GM19468 (cell line): ENCODE data around the gene OR10A6.

Experiments
- ATAC-seq: cut with Tn5 transposase; IDR thresholded peaks from one replicate; pipeline ENCODE4 v1.9.1; 2021; ENCODE audit warnings: mild to moderate bottlenecking, moderate library complexity, moderate number of reproducible peaks; ENCODE audit not compliant: unreplicated experiment; ENCODE audit errors: extremely low read depth

The OR10A6 gene, protein sequence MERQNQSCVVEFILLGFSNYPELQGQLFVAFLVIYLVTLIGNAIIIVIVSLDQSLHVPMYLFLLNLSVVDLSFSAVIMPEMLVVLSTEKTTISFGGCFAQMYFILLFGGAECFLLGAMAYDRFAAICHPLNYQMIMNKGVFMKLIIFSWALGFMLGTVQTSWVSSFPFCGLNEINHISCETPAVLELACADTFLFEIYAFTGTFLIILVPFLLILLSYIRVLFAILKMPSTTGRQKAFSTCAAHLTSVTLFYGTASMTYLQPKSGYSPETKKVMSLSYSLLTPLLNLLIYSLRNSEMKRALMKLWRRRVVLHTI

DNA sequence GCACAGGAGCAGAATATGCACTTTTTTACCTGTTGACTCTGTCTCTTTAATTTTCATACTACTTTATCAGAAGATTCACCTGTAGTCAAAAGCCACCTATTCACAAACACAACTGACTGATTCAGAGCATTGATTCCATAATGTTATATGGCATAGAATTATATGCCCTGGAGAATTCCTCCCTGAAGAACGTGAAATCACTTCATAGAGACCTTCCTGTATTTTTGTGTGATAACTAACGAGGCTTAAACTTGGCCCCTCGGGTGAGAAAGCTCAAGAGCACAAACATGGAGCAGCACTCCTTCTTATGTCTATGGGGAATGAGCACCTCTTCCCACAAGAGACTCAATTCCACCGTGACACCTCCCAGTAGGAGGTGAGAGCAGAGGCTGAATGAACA lies at the start of gene OR10A6:
OR10A6 (minus strand) TSS at position 101 of the 400 bp plus-strand sequence. CDS start 2,606 bp downstream, outside the sequence.
- no peak for ATAC-seq

DNA sequence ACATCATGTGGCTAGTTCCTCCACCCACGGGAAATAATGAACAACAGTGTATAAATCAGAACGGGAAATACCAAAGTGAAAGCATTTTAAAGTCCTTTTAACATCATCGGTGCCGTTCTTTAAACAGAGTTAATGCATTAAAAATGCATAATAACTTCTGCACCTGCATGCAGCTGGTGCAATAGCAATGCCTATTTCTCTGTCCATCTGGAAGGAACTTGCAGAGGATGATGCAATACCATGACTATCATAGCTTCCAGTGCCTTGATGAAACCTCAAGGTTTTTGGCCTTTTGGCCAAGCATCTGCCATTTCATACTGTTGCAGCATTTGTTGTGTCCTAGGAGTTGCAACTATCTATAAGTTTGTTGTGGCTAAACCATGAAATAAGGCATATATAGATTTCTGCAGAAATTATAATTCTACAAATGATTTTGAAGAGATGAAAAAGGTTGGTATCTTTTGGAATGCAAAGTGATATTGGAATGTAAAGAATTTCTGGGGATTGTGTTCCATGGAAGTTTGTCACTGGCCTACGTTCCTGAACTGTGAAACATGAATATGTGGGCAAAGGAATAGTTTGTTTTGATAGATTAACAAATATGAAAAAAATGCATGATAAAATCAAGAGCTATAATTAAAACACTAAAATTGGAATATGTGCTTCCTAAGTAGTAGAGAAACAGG lies 46.3 kb upstream of the OR10A6 start:
- no peak for ATAC-seq

DNA sequence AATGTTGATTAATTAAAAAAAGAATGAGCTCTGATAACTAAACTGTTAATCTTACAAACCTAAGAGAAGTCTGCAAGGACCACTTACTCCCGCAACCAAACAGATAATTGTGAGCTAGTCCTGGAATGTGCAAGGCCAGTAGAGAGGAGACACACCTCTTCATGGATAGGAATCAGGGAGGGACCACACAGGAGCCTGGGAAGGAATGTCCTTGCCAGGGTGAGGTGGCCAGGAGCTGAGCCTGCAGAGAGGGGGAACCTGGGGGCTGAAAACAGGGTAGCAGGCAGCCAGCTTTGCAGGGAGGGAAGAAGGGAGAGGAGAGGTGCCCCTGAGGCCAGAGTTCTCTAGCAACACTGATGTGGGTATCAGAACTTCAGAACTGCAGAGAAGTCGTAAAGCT lies 43.6 kb upstream of the OR10A6 start:
- no peak for ATAC-seq

DNA sequence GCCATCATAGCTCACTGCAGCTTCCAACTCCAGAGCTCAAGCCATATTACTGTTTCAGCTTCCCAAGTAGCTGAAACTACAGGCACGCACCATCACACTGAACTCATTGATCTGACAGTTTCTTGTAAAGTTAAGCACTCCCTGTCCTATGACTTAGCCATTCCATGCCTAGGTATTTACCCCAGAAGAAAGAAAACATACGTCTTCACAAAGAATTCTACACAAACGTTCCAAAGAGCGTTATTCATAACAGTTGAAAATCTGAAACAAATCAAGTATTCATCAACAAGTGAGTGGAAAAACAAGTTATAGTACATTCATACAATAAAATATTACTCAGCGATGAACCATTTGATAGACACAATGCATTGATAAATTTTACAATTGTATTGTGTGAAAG lies 41.9 kb upstream of the OR10A6 start:
- no peak for ATAC-seq

DNA sequence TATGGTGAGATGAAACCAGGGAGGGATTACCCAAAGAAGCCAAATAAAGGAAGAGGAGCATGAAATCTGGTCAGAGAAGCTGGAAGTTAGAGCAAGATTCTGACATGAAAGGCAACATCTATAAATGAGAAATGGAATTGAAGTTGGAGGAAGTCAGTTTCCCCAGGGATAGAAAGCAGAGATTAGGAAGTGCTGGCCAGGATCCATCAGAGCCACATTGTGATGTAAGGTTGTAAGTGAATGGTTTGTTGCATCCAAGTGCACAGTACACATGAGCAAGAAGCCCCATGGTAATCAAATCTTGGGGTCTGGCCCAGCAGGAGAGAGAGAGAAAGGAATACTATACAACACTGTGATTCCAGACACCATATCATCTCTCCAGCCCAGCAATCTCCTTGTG lies 40.8 kb upstream of the OR10A6 start:
- ATAC-seq = no peak

DNA sequence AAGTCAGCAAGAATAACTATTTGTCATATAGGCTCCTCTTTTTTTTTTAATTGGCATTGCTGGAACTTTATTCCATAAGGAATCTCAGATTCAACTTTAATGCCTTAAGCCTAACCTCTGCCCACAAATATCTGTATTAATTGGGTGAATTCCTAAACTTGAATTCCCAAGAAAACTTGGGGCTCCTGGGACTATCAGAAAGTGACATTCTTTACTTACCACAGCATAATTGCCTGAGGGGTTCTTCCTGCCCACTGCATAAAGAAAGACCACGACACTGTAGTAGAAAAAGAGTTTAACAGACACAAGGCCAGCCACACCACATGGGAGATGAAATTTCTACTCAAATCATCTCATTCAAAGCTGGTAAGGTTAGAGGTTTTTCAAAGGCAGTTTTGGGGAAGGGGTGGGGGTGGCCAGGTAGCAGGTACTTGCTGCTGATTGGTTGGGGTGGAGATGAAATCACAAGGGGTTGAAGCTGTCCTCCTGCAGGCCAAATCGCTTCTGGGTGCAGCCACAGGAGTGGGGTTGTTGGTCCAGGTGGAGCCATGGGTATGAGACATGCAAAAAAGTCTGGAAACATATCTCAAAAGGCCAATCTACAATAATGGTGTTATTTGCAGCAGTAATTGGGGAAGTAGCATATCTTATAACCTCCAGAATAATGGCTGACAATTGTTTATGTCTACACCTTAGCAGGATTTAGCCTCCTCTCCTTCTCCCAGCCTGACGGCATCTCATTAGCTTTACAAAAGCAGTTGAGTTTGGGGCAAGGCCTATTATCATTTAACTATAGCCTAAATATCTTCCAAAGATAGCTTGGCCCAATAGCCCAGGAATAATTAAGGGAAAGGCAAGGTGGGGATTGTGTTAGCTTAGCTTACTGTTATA lies 38.9 kb upstream of the OR10A6 start:
- no peak for ATAC-seq

DNA sequence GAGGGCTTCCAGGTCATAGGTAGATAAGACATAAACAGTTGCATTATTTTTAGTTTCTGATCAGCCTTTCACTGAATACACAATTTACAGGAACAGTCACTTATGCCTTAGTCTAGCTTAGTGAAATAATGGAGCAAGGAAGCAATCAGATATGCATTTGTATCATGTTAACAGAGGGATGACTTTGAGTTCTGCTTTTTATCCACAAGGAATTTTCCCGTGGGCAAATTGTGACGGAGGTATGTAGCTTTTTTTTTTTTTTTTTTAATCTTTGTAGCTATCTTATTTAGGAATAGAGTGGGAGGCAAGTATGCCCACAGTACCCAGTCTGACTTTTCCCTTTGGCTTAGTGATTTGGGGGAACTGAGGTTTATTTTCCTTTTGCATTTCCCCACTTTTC lies 37.6 kb upstream of the OR10A6 start:
- no peak for ATAC-seq

DNA sequence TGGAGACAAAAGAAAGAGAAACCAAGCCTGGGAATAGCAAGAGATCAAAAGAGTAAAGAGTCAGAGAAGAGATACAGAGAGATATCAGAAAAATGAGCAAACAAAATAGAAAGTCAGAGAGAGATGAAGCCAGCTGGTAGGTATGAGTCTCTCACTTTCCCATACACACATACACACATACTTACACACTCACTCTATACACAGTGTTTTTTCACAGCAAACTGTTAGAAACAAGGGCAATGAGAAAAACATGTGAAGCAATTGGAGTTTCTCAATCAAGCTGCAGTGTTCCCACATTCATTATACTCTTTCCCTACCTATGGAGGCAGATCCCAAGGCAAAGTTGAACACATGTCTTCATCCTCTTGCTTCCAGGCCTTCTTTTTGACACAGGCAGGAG lies 36.8 kb upstream of the OR10A6 start:
- ATAC-seq = no peak

DNA sequence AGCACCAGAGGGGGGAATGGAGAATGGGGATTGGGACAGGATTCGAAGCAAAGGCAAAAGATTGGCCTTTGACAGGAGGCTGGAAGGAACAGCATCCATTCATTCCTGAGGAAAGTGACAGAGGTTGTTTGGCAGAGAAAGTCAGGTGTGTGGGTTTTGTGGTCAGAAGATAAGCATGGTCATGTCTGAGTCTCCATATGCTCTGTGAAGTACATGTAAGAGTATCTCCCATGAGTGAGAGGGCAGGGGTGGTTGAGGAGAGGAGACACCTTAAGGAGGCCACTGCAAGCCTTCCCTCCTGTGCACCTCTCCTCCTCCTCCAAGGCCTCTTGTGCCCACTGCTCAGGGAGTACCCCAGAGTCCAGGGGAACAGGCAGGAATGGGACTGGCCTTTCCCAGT lies 36.0 kb upstream of the OR10A6 start:
- ATAC-seq = no peak

DNA sequence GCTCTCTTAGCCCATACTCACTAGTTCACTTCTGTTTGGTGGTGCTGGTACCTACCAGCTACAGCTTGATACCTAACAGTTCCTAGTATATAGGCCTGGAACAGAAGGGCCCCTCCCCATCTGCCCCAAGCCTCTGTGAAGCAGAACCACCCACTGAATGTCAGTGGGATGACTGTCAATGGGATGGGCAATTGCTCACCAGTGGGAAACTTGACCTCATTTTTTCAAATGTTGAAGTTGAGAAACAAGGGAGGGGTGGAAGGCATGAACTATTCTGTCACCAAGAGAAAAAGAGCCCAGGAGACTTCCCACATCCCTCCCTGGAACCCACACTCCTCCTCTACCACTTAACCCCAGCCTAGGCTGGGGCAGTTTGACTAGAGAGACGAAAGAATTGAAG lies 34.3 kb upstream of the OR10A6 start, which contains the start of gene NLRP10:
NLRP10 (minus strand) TSS at position 62 of the 400 bp plus-strand sequence. CDS start 1,952 bp downstream, outside the sequence.
- no peak for ATAC-seq

DNA sequence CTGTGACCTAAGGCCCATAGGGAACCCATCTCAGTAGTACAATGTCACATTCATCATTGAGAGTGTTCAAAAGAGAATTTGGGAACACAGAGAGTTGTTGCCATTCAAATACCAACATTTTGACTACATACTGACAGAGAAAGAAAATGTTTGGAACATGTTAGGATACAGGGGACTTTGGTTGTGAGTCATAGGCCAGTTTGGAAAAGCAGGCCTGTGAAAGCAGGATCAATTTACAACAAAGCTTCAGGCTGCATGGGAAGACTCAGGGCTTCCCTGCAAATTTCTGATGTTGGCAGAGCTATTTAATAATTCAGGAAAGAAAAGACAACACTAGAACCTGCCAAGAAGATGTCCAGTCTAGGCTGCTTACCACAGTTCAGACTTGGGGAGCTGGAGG lies 33.8 kb upstream of the OR10A6 start:
- ATAC-seq = no peak

DNA sequence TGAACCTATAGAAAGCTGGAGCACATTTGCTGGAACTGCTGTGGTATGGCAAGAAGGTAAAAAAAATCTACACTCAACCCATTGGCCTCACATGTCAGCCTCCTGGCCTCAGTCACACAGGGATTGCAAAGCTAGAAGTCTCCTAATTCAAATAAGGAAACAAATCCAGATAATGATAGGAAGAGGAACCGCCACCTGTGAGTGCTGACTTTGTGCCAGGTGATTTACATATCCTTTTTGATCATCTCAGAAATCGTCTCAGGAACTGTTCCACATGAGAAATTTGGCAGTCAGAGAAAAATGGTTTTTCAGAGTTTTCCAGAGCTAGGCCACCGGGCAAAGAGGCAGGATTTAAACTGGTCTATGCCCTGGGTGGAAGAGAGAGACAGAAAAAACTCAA lies 33.2 kb upstream of the OR10A6 start:
- no peak for ATAC-seq

DNA sequence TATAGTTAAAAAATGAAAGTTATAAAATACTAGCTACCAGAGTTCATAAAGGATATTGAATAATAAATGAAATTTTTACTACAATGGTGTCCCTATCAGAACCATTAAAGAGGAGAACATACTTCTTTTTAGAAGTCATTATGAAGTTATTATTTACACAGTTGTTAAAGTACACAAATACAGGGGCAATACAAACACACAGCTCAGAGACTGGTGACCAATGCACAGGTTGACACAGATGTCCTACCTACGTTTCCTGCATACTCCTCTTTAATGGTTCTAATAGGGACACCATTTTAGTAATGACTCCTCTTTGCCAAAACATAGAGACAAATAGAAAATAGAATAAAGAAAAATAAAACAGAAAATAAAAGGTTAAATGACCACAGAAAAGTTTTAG lies 24.1 kb upstream of the OR10A6 start:
- ATAC-seq = no peak

DNA sequence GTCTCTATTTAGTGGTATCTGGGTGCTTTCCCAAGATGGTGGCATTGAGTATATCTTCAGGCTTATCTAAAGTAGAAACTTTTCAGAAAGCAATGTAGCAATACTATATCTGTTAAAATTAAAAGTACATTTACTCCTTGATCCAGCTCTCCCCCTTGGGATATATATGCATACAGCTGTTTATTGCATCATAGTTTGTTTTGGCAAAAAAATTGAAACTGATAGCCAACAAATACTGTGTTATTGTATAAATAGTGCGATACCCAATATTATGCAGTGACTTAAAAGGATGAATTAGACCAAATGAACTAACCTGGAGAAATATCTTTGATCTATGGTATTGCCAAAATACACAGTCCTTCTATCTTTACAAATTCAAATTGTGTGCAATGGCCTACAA lies 18.9 kb upstream of the OR10A6 start:
- no peak for ATAC-seq

DNA sequence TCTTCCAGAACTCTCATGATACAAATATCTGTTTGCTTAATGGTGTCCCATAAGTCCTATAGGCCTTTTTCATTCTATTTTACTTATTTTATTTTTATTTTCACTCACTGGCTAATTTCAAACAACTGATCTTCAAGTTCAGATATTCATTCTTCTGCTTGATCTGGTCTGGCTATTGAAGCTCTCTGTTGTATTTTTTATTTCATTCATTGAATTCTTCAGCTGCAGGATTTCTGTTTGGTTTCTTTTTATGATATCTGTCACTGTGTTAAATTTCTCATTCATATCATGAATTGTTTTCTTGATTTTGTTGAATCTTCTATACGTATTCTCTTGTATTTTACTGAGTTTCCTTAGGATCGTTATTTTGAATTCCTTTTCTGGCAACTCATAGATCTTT lies 13.1 kb upstream of the OR10A6 start:
- ATAC-seq = no peak

DNA sequence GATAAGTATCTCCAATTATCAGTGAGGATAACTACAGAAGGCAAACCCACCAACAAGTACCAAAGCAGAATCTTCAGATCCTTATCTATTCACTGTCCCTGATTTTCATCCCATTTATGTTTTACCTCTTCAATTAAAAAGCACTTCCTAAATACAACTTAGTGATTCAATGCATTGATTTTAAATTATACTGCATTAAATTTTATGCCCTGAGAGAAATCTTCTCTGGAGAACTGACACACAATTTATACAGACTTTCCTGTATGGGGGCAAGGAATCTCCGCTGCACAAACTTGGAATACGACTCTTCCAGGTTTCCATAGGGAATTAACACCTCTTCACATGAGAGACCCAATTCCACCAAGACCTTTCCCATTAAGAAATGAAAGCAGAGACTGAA lies 10.5 kb upstream of the OR10A6 start, which contains the start of gene OR10A3:
OR10A3 (minus strand) TSS at position 101 of the 400 bp plus-strand sequence. CDS start 2,188 bp downstream, outside the sequence.
- ATAC-seq = no peak

DNA sequence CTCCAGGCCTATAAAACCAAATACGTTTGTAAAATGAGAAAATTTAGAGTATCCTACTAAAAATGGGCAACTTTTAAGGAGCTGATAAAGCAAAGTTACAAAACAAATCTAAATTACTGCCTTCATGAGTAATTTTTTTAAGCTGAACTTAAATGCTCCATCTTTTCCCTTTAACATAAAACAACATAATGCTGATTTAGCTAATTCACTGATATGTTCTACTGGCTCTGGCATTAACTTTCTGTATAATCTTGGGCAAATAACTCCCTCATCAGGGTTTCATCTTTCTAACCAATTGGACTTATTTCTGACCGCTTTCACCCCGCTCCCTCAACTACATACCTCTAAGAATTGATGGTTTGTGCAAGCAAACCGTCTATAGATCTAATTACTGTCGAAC lies 10.1 kb upstream of the OR10A6 start:
- ATAC-seq = no peak

DNA sequence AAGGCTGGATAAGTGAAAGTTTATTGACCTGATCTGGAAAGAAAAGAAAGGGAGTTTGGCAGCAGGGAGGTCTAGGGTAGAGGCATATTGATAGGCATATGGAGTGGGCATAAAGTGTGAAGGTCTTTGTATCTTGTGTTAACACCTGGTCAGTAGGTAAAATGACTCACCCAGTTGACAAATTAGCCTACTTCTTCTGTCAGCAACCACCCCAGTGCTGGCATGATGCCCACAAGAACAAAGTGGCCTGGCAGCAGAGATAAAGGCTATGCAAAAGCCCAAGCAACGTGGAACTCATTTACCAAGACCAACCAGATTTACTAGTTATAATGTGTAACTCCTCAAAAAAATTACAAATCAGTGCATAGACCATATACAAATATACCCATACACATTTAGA lies 5.5 kb upstream of the OR10A6 start:
- no peak for ATAC-seq

DNA sequence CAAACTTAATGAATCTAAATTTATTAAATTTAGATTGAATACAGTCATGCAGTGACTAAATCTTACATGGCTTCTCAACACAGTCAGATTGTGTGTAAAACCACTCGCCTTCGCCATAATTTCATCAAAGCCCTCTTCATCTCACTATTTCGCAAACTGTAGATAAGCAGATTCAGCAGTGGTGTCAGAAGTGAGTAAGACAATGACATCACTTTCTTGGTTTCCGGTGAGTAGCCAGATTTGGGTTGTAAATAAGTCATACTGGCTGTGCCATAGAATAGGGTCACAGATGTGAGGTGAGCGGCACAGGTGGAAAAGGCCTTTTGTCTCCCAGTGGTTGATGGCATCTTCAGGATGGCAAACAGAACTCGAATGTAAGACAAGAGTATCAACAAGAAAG lies 3.4 kb downstream of the OR10A6 start:
- no peak for ATAC-seq

DNA sequence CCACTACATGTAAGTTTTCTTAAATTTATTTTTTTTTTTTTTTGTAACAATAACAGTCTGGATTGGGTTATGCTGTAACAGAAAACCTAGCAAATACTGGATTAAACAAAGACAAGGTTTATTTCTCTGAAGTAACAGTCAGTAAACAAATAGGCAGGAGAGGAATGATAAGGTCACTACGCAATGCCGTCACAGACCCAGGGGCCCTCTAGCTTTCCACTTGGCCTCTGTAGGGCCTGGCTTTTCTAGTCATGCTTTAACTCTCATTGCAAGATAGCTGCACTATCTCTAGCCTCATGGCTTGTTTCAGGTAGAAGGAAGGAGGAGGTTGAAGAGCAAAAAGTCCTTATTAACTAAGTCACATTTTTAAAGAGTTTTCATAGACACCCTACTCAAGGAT lies 6.5 kb downstream of the OR10A6 start:
- ATAC-seq = no peak

DNA sequence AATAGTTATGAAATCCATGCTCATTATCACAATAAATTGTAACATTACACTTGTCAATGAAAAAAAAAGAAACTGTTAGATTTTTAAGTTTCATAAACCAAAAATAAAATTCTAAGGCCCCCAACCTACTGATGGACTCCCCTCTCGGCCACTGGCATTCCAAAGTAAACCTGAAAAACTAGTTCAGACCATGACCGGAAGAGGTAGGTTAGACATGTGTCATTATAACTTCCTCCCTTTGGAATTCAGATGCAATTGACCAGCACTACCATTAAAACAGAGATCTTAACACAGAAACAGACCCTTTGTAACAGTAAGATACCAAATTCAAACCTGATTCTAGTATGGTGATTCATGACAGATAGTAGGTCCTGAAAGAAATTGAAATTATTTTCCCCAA lies 12.9 kb downstream of the OR10A6 start:
- ATAC-seq = no peak
